K562 (cell line): ENCODE measurements around the gene RFNG. TPM values are rescaled to one million over a fixed set of nuclear protein-coding genes. Genes with fewer than 3 reads are reported as not detected.

ENCODE experiments used
- FOXK1 ChIP-seq: sonication (generic); formaldehyde crosslinking; IDR thresholded peaks from 2 replicates; pipeline ENCODE4 v1.8.0; 2022; ENCODE audit warnings: missing genetic modification reagents, mild to moderate bottlenecking, borderline replicate concordance
- GABPB1 ChIP-seq: sonication (generic); formaldehyde crosslinking; IDR thresholded peaks from 2 replicates; pipeline ENCODE4 v1.8.0; 2022; ENCODE audit warnings: mild to moderate bottlenecking, missing genetic modification reagents
- HLTF ChIP-seq: fragments of 450-650 bp; IDR thresholded peaks from 2 replicates; pipeline ENCODE4 v1.6.1; 2016
- HMGN3 ChIP-seq: IDR thresholded peaks from 2 replicates; pipeline ENCODE4 v1.6.1; 2011; ENCODE audit warnings: borderline replicate concordance, low read depth, mild to moderate bottlenecking, mixed read lengths, low read length; ENCODE audit not compliant: insufficient read length; ENCODE audit errors: extremely low read depth
- KAT7 ChIP-seq: sonication (generic); formaldehyde crosslinking; IDR thresholded peaks from 2 replicates; pipeline ENCODE4 v1.8.0; 2022; ENCODE audit warnings: missing genetic modification reagents, mild to moderate bottlenecking, borderline replicate concordance
- MAFG ChIP-seq: fragments of 450-650 bp; conservative IDR thresholded peaks from 2 replicates; pipeline ENCODE4 v1.6.1; 2016; ENCODE audit warnings: missing genetic modification characterization, missing compliant biosample characterization
- NR2C2 ChIP-seq, 2 experiments: fragments of 200-800 bp in 1 of 2; sonication (Bioruptor generic) in 1 of 2; sonication (generic) in 1 of 2; formaldehyde crosslinking in 1 of 2; IDR thresholded peaks; 2 replicates each; pipeline versions ENCODE4 v1.6.1 to v1.8.0; 2016 to 2022; ENCODE audit warnings: mild to moderate bottlenecking in 1 of 2, missing compliant biosample characterization in 1 of 2, missing genetic modification characterization in 1 of 2, missing genetic modification reagents in 1 of 2
- RBBP5 ChIP-seq: fragments of 200-600 bp; sonication (generic); IDR thresholded peaks from 2 replicates; pipeline ENCODE4 v1.6.1; 2012; ENCODE audit warnings: borderline replicate concordance, mild to moderate bottlenecking, low read length, control low read depth, inconsistent platforms; ENCODE audit not compliant: insufficient read depth, poor library complexity, severe bottlenecking
- SIN3A ChIP-seq, 2 experiments: fragments of 150-350 bp in 1 of 2; IDR thresholded peaks; 2 replicates each; pipeline ENCODE4 v1.6.1; 2011 to 2016; ENCODE audit warnings: borderline replicate concordance in 2 of 2, low read depth in 2 of 2, low read length in 2 of 2, mild to moderate bottlenecking in 2 of 2, moderate library complexity in 2 of 2; ENCODE audit not compliant: control insufficient read depth in 1 of 2
- SIN3B ChIP-seq: fragments of 450-650 bp; IDR thresholded peaks from 2 replicates; pipeline ENCODE4 v1.6.1; 2017; ENCODE audit warnings: low read depth, mild to moderate bottlenecking, moderate library complexity
- STAT5B ChIP-seq: fragments of 250-450 bp; sonication (Bioruptor Pico); IDR thresholded peaks from 2 replicates; pipeline ENCODE4 v1.8.0; 2021; ENCODE audit warnings: mild to moderate bottlenecking, inconsistent platforms
- TAF1 ChIP-seq: IDR thresholded peaks from 2 replicates; pipeline ENCODE4 v1.6.1; 2011; ENCODE audit warnings: mild to moderate bottlenecking, low read length, moderate library complexity; ENCODE audit not compliant: insufficient read depth, control insufficient read depth, severe bottlenecking; ENCODE audit errors: extremely low read depth
- TRIM24 ChIP-seq, 2 experiments: fragments of 450-650 bp; IDR thresholded peaks; 2 replicates each; pipeline ENCODE4 v1.6.1; 2016
- ZNF444 ChIP-seq: fragments of 250-450 bp; sonication (Bioruptor Pico); IDR thresholded peaks from 2 replicates; pipeline ENCODE4 v1.4.0; 2020; ENCODE audit warnings: mild to moderate bottlenecking, moderate library complexity
- ZNF668 ChIP-seq: fragments of 250-450 bp; sonication (Bioruptor Pico); IDR thresholded peaks from 2 replicates; pipeline ENCODE4 v1.8.0; 2022; ENCODE audit warnings: mild to moderate bottlenecking, inconsistent platforms
- ZZZ3 ChIP-seq: fragments of 450-650 bp; IDR thresholded peaks from 2 replicates; pipeline ENCODE4 v1.6.1; 2016; ENCODE audit warnings: antibody characterized with exemption, mild to moderate bottlenecking, moderate library complexity
- polyA plus RNA-seq, 8 experiments: library from polyadenylated mRNA; depleted of rRNA in 4 of 8; stranded (reverse) in 5 of 8; unstranded in 3 of 8; fragments of >200 nt; fragmentation: Nextera tagmentation in 2 of 8; fragmentation: Illumina TruSeq in 1 of 8; extraction: Ambion mirVana in 2 of 8; extraction: Trizol in 1 of 8; gene quantifications; 2 replicates each; pipeline versions ENCODE4 v1.2.1 to v1.2.3, GENCODE V29; 2011 to 2014; ENCODE audit warnings: inconsistent platforms in 1 of 8, missing spikeins in 1 of 8
- total RNA-seq, 7 experiments: library from RNA; depleted of rRNA in 6 of 7; stranded (reverse); fragments of >200 nt in 6 of 7; fragmentation: Illumina TruSeq in 2 of 7; extraction: Trizol in 2 of 7; gene quantifications; 2 replicates each; pipeline versions ENCODE4 v1.2.1 to v1.2.3, GENCODE V29; 2011 to 2021; ENCODE audit warnings: low replicate concordance in 1 of 7
- TF ChIP-seq, protein P1 (sequence below), 2 experiments: fragments of 450-650 bp in 1 of 2; sonication (generic) in 1 of 2; formaldehyde crosslinking in 1 of 2; IDR thresholded peaks in 1 of 2; conservative IDR thresholded peaks in 1 of 2; 2 replicates each; pipeline versions ENCODE4 v1.6.1 to v1.8.1; 2016 to 2023; ENCODE audit warnings: mild to moderate bottlenecking in 2 of 2, moderate library complexity in 2 of 2, inconsistent platforms in 1 of 2, missing genetic modification reagents in 1 of 2
- TF ChIP-seq, protein P2 (sequence below): sonication (generic); formaldehyde crosslinking; IDR thresholded peaks from 2 replicates; pipeline ENCODE4 v1.8.0; 2023; ENCODE audit warnings: mild to moderate bottlenecking, missing genetic modification reagents
- TF ChIP-seq, protein P3 (sequence below): fragments of 200-400 bp; formaldehyde crosslinking; IDR thresholded peaks from 2 replicates; pipeline ENCODE4 v1.6.1; 2017; ENCODE audit warnings: mild to moderate bottlenecking, low read depth, low read length, moderate library complexity

The RFNG gene
- total and polyA plus RNA-seq, 9 of the 15 experiments (the other 6 are each of a cell fraction or from before 2014, with no cell fraction given): 0.32 to 32.8 (median 9.5) TPM

DNA sequence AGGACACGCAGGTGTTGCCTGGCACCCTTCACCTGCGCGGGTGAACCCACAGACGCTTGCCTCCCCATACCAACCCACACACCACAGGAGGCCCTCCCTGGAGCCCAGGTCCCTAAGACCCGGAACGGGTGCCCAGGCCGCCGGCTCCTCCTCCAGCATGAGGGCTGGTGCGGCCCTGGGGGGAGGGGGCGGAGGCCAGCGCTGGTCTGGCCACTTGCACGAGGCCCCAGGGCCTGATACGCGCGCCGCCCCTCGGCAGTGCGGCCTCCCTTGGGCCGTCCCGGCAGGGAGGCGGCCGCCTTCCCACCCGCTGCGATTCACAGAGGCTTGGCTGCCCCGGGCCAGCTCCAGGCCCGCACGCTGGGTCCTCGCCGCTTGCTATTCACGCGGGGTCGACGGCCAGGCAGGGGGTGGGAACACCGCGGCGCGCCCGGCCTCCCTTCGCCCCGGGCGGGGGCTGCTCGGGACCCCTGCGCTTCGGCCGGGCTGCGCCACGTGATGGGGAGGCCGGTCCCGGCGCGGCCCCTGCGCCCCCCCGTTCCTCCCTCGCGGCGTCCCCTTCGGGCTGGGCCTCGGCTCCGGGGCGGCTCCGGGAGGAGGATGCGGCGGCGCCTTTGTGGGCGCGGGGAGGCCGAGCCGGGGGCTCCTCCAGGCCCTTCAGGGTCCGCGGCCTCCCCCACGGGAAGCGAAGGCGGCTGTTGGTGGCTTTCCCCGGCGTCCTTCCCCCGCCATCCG, 45.7 kb upstream of the RFNG start (continued):
- TF ChIP-seq, protein P1, sequence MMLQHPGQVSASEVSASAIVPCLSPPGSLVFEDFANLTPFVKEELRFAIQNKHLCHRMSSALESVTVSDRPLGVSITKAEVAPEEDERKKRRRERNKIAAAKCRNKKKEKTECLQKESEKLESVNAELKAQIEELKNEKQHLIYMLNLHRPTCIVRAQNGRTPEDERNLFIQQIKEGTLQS (IDR thresholded peaks at IDR 0.05): no peak
- TF ChIP-seq, protein P1 (CRISPR knock-in tag; conservative IDR thresholded peaks at IDR 0.05): no peak
- TF ChIP-seq ZZZ3 (no peak), TAF1 (peak; percentile 36), HMGN3 (peak; percentile 31), KAT7 (CRISPR knock-in tag) (0 out of 2 replicates have a peak, but pooled peaks have one; percentile 32), SIN3B (peak; percentile 61), RBBP5 (peak; percentile 75), ZNF668 (CRISPR knock-in tag) (no peak), GABPB1 (CRISPR knock-in tag) (peak; percentile 38; the same call in 1 of the 2 replicates), NR2C2 (CRISPR knock-in tag; IDR thresholded peaks at IDR 0.05) (0 out of 2 replicates have a peak, but pooled peaks have one; percentile 56), NR2C2 (tag; IDR thresholded peaks at IDR 0.05) (no peak), ZNF444 (CRISPR knock-in tag) (peak; percentile 75; the same call in 1 of the 2 replicates), FOXK1 (CRISPR knock-in tag) (no peak), STAT5B (CRISPR knock-in tag) (no peak), TRIM24 (IDR thresholded peaks at IDR 0.05) (no peak), MAFG (no peak), SIN3A (IDR thresholded peaks at IDR 0.05; ENCODE audit: borderline replicate concordance in 2 of 2, control insufficient read depth in 1 of 2, low read depth in 2 of 2, low read length in 2 of 2) (peak in 1 of 2 experiments; percentile 44; a peak in 1 of 4 replicates), HLTF (no peak)
- TF ChIP-seq, protein P2, sequence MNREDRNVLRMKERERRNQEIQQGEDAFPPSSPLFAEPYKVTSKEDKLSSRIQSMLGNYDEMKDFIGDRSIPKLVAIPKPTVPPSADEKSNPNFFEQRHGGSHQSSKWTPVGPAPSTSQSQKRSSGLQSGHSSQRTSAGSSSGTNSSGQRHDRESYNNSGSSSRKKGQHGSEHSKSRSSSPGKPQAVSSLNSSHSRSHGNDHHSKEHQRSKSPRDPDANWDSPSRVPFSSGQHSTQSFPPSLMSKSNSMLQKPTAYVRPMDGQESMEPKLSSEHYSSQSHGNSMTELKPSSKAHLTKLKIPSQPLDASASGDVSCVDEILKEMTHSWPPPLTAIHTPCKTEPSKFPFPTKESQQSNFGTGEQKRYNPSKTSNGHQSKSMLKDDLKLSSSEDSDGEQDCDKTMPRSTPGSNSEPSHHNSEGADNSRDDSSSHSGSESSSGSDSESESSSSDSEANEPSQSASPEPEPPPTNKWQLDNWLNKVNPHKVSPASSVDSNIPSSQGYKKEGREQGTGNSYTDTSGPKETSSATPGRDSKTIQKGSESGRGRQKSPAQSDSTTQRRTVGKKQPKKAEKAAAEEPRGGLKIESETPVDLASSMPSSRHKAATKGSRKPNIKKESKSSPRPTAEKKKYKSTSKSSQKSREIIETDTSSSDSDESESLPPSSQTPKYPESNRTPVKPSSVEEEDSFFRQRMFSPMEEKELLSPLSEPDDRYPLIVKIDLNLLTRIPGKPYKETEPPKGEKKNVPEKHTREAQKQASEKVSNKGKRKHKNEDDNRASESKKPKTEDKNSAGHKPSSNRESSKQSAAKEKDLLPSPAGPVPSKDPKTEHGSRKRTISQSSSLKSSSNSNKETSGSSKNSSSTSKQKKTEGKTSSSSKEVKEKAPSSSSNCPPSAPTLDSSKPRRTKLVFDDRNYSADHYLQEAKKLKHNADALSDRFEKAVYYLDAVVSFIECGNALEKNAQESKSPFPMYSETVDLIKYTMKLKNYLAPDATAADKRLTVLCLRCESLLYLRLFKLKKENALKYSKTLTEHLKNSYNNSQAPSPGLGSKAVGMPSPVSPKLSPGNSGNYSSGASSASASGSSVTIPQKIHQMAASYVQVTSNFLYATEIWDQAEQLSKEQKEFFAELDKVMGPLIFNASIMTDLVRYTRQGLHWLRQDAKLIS (CRISPR knock-in tag): peak; percentile 64
- TF ChIP-seq, protein P3, sequence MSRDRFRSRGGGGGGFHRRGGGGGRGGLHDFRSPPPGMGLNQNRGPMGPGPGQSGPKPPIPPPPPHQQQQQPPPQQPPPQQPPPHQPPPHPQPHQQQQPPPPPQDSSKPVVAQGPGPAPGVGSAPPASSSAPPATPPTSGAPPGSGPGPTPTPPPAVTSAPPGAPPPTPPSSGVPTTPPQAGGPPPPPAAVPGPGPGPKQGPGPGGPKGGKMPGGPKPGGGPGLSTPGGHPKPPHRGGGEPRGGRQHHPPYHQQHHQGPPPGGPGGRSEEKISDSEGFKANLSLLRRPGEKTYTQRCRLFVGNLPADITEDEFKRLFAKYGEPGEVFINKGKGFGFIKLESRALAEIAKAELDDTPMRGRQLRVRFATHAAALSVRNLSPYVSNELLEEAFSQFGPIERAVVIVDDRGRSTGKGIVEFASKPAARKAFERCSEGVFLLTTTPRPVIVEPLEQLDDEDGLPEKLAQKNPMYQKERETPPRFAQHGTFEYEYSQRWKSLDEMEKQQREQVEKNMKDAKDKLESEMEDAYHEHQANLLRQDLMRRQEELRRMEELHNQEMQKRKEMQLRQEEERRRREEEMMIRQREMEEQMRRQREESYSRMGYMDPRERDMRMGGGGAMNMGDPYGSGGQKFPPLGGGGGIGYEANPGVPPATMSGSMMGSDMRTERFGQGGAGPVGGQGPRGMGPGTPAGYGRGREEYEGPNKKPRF: peak; percentile 52; the same call in 1 of the 2 replicates
